HepG2 (cell line): ENCODE data around the gene PRKD2. TPM values are rescaled to one million over a fixed set of nuclear protein-coding genes. Genes with fewer than 3 reads are reported as not detected.

Source experiments
- ASH2L ChIP-seq: fragments of 300-600, 200-600 bp; sonication (generic); IDR thresholded peaks from 2 replicates; pipeline ENCODE4 v1.7.0; 2017; ENCODE audit warnings: low read depth, mild to moderate bottlenecking, moderate library complexity, mixed read lengths, low read length; ENCODE audit not compliant: insufficient read length
- BRD4 ChIP-seq: sonication (generic); formaldehyde crosslinking; IDR thresholded peaks from 2 replicates; pipeline ENCODE4 v1.4.0; 2020; ENCODE audit warnings: missing genetic modification reagents
- FOSL2 ChIP-seq: sonication (generic); formaldehyde crosslinking; IDR thresholded peaks from 2 replicates; pipeline ENCODE4 v1.4.0; 2020; ENCODE audit warnings: missing genetic modification reagents
- GATA4 ChIP-seq: sonication (generic); IDR thresholded peaks from 2 replicates; pipeline ENCODE4 v1.6.1; 2016; ENCODE audit warnings: antibody characterized with exemption, low read depth, borderline replicate concordance
- HOXA3 ChIP-seq: sonication (generic); formaldehyde crosslinking; IDR thresholded peaks from 2 replicates; pipeline ENCODE4 v1.5.0; 2020; ENCODE audit warnings: missing genetic modification reagents
- JUND ChIP-seq: sonication (generic); formaldehyde crosslinking; IDR thresholded peaks from 2 replicates; pipeline ENCODE4 v1.8.0; 2022; ENCODE audit warnings: mild to moderate bottlenecking, missing genetic modification reagents
- KDM1A ChIP-seq: IDR thresholded peaks from 2 replicates; pipeline ENCODE4 v1.6.1; 2016; ENCODE audit warnings: missing compliant biosample characterization
- PAF1 ChIP-seq: IDR thresholded peaks from 2 replicates; pipeline ENCODE4 v1.6.1; 2016; ENCODE audit warnings: missing genetic modification reagents, missing compliant biosample characterization
- SALL1 ChIP-seq: sonication (generic); formaldehyde crosslinking; IDR thresholded peaks from 2 replicates; pipeline ENCODE4 v1.8.0; 2022; ENCODE audit warnings: mild to moderate bottlenecking, missing genetic modification reagents
- SOX6 ChIP-seq, 2 experiments: fragments of 450-650 bp in 1 of 2; sonication (generic) in 1 of 2; formaldehyde crosslinking in 1 of 2; IDR thresholded peaks; 2 replicates each; pipeline versions ENCODE4 v1.4.0 to v1.6.1; 2017 to 2020; ENCODE audit warnings: antibody characterized with exemption in 1 of 2, mild to moderate bottlenecking in 1 of 2, missing genetic modification reagents in 1 of 2
- STAG1 ChIP-seq: sonication (generic); formaldehyde crosslinking; IDR thresholded peaks from 2 replicates; pipeline ENCODE4 v1.4.0; 2020; ENCODE audit warnings: missing genetic modification reagents
- TARDBP ChIP-seq: sonication (generic); formaldehyde crosslinking; IDR thresholded peaks from 2 replicates; pipeline ENCODE4 v1.8.0; 2022; ENCODE audit warnings: mild to moderate bottlenecking, missing genetic modification reagents
- ZBTB49 ChIP-seq: sonication (generic); formaldehyde crosslinking; IDR thresholded peaks from 2 replicates; pipeline ENCODE4 v1.4.0; 2020; ENCODE audit warnings: missing genetic modification reagents, borderline replicate concordance
- ZFX ChIP-seq: sonication (generic); formaldehyde crosslinking; IDR thresholded peaks from 2 replicates; pipeline ENCODE4 v1.4.0; 2020; ENCODE audit warnings: mild to moderate bottlenecking, low read depth, missing genetic modification reagents, moderate library complexity
- ZFY ChIP-seq: sonication (generic); formaldehyde crosslinking; IDR thresholded peaks from 2 replicates; pipeline ENCODE4 v1.4.0; 2020; ENCODE audit warnings: missing genetic modification reagents
- ZGPAT ChIP-seq: IDR thresholded peaks from 2 replicates; pipeline ENCODE4 v1.6.1; 2016; ENCODE audit warnings: mild to moderate bottlenecking
- ZNF17 ChIP-seq: sonication (generic); formaldehyde crosslinking; IDR thresholded peaks from 2 replicates; pipeline ENCODE4 v1.5.0; 2020; ENCODE audit warnings: mild to moderate bottlenecking, missing genetic modification reagents
- ZNF296 ChIP-seq: sonication (generic); formaldehyde crosslinking; conservative IDR thresholded peaks from 2 replicates; pipeline ENCODE4 v1.5.0; 2020; ENCODE audit warnings: mild to moderate bottlenecking, missing genetic modification reagents
- ZNF30 ChIP-seq: sonication (generic); formaldehyde crosslinking; IDR thresholded peaks from 2 replicates; pipeline ENCODE4 v1.5.0; 2020; ENCODE audit warnings: mild to moderate bottlenecking, missing genetic modification reagents
- ZNF430 ChIP-seq: sonication (generic); formaldehyde crosslinking; IDR thresholded peaks from 2 replicates; pipeline ENCODE4 v1.9.0; 2021; ENCODE audit warnings: mild to moderate bottlenecking, missing genetic modification reagents
- ZNF530 ChIP-seq: sonication (generic); formaldehyde crosslinking; IDR thresholded peaks from 2 replicates; pipeline ENCODE4 v1.5.0; 2020; ENCODE audit warnings: low read depth, mild to moderate bottlenecking, missing genetic modification reagents
- ZNF709 ChIP-seq: sonication (generic); formaldehyde crosslinking; IDR thresholded peaks from 2 replicates; pipeline ENCODE4 v1.5.0; 2020; ENCODE audit warnings: mild to moderate bottlenecking, missing genetic modification reagents
- ZZZ3 ChIP-seq: sonication (generic); formaldehyde crosslinking; IDR thresholded peaks from 2 replicates; pipeline ENCODE4 v1.4.0; 2020; ENCODE audit warnings: missing genetic modification reagents, mild to moderate bottlenecking, borderline replicate concordance
- polyA plus RNA-seq, 8 experiments: library from polyadenylated mRNA; depleted of rRNA in 3 of 8; stranded (reverse) in 7 of 8; unstranded in 1 of 8; fragments of >200 nt; fragmentation: Illumina TruSeq in 4 of 8; extraction: Trizol in 4 of 8; gene quantifications; 2 replicates each; pipeline versions ENCODE4 v1.2.1 to v1.2.3, GENCODE V29; 2011 to 2016; ENCODE audit warnings: low read depth in 4 of 8, missing spikeins in 1 of 8, mixed read lengths in 1 of 8; ENCODE audit not compliant: insufficient read depth in 1 of 8
- total RNA-seq, 5 experiments: library from RNA; depleted of rRNA; stranded (reverse); fragments of >200 nt; fragmentation: Illumina TruSeq; extraction: Trizol; gene quantifications; 2 replicates each; pipeline ENCODE4 v1.2.3, GENCODE V29; 2016; ENCODE audit warnings: low read depth in 1 of 5

Gene PRKD2
- total and polyA plus RNA-seq, 2 of the 13 experiments (the other 11 are each of a cell fraction or from before 2014, with no cell fraction given) = 6.7 to 7.3 TPM

- TF ChIP-seq ASH2L (peak; percentile 28), ZNF30 (no peak), HOXA3 (CRISPR knock-in tag) (peak; percentile 59; the same call in 1 of the 2 replicates), ZFX (CRISPR knock-in tag) (peak; percentile 77), GATA4 (no peak), ZFY (CRISPR knock-in tag) (peak; percentile 52), ZNF296 (CRISPR knock-in tag) (no peak), JUND (CRISPR knock-in tag) (no peak), SALL1 (CRISPR knock-in tag) (peak; percentile 66; the same call in 1 of the 2 replicates), TARDBP (peak; percentile 30; the same call in 1 of the 2 replicates), ZZZ3 (CRISPR knock-in tag) (no peak), BRD4 (CRISPR knock-in tag) (no peak), ZNF709 (CRISPR knock-in tag) (0 out of 2 replicates have a peak, but pooled peaks have one; percentile 34), ZNF430 (CRISPR knock-in tag) (no peak), FOSL2 (CRISPR knock-in tag) (peak; percentile 29; the same call in 1 of the 2 replicates), ZNF17 (no peak), STAG1 (no peak), ZNF530 (CRISPR knock-in tag) (no peak), ZBTB49 (CRISPR knock-in tag) (no peak), PAF1 (CRISPR knock-in tag) (no peak), SOX6 (IDR thresholded peaks at IDR 0.05) (no peak), SOX6 (CRISPR knock-in tag; IDR thresholded peaks at IDR 0.05) (0 out of 2 replicates have a peak, but pooled peaks have one; percentile 47), KDM1A (CRISPR knock-in tag) (peak; percentile 85), ZGPAT (peak; percentile 56; the same call in 1 of the 2 replicates)
Measured at GRCh38 chr19:46713781-46714443, 3.0 kb downstream of the PRKD2 start (continued).
